KBM-7 (cell line): Measurements from ENCODE around the gene MGLL.

ENCODE experiments used
- DNase-seq: peaks from one replicate; pipeline ENCODE4 v3.0.0-alpha.2; 2015
- in situ Hi-C: fragments of 300-500 bp; cut with MboI; formaldehyde crosslinking; loops from 2 replicates; pipeline ENCODE4 v1.14.3; 2020; ENCODE audit warnings: low sequenced_read_pairs, low pct_unique_long_range_greater_than_20kb, mixed read lengths

The MGLL gene

DNA sequence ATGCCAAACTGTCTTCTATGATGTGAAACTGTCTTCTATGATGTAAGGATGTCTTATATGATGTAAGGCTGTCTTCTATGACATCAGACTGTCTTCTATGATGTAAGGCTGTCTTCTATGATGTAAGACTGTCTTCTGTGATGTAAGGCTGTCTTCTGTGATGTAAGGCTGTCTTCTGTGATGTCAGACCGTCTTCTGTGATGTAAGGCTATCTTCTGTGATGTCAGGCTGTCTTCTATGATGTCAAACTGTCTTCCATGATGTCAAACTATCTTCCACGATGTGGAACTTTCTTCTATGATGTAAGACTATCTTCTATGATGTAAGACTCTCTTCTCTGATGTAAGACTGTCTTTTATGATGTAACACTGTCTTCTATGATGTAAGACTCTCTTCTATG is 27.9 kb downstream of the MGLL start:
- DNase-seq, result no peak
- in situ Hi-C loops, result no loop called here

DNA sequence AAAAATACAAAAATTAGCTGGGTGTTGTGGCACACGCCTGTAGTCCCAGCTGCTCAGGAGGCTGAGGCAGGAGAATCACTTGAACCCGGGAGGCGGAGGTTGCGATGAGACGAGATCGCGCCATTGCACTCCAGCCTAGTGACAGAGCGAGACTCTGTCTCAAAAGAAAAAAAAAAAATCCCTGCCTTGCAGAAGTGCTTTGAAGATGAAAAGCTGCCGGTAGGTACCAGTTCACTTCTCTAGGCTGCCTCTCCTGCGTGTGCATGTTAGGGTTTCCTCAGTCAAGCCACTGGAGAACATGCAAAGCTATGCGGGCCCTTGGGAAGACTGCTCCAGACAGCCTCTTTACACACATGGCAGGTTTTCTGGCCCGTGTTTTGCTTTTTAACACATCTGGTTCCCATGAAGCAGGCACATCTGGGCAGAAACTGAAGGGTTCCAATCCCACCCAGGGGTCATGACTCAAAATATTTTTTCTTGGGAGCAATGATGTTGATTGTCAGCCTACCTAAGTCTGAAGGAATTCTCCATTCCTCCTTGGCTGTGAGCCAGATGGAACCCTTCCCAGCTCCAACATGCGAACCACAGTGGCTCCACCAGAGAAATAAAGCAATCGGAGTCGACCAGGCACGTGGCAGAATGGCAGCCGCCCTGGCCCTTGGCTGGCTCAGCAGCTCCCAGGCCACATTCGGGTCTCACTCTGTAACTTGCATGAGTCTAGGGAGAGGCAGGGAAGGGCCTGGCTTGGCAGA is 29.6 kb downstream of the MGLL start:
- in situ Hi-C loops, result no loop called here
- DNase-seq, result no peak

GRCh38 chr3:127791221-127791913 is 30.9 kb downstream of the MGLL start:
- in situ Hi-C loops, result no loop called here
- no peak for DNase-seq

DNA sequence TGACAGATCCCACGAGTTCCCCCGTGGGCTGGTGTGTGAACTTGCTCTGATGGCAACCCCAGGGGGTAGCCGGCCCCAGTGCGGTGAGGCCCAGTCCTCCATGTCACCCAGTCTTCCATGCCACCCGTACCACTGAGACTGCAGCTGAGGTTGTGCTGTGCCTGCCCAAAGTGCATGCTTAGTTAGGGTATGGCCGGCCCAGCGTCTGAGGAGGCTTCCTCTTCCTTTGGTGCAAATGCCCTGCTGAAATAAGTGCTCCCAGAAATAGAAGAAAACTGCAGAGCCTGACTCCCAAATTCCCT is 31.5 kb downstream of the MGLL start:
- no peak for DNase-seq
- in situ Hi-C loops, result no loop called here

- no peak for DNase-seq
- in situ Hi-C loops, result no loop called here
Measured at GRCh38 chr3:127789990-127790881, 32.1 kb downstream of the MGLL start.

DNA sequence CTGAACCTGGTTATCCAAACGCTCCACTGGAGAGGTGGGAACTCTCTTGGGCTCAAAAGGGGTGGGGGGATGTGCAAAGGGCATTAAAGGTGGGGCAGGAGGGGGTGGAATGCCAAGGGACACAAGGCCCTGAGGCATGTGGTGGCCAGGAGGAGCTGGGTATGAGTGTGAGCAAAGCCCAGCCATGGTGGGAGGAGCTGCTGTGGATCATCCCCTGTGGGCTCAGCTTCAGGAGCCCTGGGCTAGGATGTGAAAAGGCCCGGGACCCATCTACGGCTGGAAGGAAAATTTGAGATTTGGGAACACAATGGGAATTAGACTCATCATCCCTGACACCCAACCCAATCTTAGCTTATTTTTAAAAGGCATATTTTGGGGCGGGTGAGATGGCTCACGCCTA is 33.3 kb downstream of the MGLL start:
- in situ Hi-C loops, result no loop called here

GRCh38 chr3:127788451-127788909 is 33.8 kb downstream of the MGLL start:
- in situ Hi-C loops, result no loop called here

More for the DNA sequence above, 33.3 kb downstream of the MGLL start:
- no peak for DNase-seq

DNA sequence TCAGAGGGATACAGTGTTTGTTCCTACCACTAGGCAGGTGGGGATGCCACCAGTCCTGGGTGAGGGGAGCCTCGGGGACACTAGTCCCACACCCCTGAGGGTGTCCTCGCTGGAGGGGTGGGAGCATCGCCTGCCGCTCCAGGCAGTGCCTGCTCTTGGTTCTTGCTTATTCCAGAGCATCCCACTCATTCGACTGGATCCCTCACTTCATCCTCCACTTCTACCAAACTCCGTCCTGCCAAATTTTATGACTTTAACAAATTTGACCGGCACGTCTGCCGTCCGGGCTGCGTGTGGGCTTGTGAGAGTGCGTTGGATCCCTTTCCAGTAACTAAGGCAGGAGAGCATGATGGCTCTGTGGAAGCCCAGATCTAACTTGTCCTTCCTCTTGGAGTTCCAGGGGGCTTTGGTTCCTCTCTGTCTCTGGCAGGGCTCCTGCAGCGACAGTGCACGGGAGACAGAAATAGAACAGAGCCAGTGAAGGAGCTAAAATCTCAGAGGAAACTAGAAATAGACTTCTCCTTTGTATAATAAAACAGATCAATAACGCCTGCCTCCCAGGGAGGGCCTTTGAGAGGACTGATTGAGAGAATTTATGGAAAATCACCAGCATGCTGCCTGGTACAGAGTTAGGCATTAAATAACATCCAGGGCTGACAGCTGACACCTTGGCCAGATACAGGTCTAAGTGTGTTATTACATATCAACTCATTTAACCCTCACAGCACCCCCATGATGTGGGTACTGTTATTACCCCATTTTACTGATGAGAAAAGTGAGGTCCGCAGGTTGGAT is 34.5 kb downstream of the MGLL start:
- in situ Hi-C loops, result no loop called here
- DNase-seq, result no peak

More at GRCh38 chr3:127788451-127788909, 33.8 kb downstream of the MGLL start:
- DNase-seq, result no peak

DNA sequence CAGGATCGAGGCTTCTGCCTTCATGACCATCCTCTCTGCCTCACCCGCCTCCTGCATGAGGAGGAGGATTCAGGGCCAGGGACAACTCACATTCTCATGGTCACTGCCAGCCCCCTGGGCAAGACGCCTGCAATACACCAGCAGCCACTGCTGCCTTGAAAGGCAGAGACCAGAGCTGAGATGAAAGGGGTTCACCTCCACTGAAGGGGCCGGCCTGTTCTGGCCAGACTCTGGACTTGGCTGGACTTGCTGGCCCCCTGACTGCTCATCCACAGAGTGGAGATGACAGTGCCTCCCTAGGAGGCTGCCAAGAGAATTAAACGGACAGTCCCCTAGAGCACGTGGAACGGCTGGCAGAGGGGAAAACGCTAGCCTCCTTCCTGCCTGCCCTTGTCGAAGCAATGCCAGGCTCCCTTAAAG is 35.2 kb downstream of the MGLL start:
- DNase-seq, result no peak
- in situ Hi-C loops, result no loop called here

DNA sequence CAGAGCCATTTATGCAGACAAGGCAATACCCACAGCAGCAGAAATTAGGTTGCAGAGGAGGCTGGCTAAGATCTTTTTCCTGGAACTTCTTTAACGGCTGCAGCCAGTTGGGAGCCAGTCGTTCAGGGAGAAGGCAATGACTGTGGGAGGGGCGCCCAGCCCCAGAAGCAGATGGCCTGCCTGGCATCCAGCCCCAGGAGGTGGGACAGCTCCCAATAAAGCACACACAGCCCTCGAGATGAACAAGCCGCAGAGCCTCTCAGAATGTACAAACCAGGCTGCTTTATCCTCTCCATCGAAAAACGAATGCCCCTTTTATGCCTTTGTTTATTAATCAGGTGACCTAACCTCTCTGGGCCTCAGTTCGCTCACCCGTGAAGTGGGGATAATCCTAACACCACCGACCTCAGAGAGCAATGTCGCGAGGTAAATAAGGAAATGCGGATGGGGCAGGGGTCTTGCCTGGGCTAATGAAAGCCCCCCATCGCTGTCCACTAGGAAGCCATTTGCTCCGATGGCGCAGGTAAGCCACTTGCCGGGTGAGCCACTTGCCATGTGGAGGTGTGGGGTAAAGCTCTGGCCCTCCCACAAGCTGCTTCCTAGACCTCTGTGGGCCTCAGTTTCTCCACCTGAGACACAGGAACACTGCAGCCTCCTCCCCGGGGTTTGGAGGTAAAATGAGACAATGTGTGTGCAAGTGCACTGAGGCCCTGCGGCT is 35.8 kb downstream of the MGLL start:
- in situ Hi-C loops, result no loop called here
- no peak for DNase-seq

- no peak for DNase-seq
- in situ Hi-C loops, result no loop called here
Measured at GRCh38 chr3:127785711-127786265, 36.5 kb downstream of the MGLL start.

- DNase-seq, result no peak
- in situ Hi-C loops, result no loop called here
Measured at GRCh38 chr3:127784865-127785710, 37.2 kb downstream of the MGLL start.

DNA sequence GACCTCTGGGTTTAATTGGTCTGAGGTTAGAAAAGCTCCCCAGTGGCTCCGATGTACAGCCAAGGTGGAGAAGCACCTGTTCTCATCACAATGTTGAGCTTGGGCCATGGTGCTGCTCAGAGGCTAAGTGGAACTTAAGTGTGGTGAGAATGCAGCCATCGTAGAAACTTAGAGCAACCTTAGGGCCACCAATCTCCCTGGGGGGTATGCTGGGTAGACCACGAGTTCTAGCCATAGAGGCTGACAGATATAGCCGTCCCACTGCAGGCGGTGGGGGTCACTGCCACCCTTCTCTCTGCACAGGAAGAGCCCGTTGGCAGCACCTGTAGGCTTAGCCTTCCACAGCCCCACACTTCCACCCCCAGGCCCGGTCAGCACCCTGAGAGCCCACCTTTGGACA is 38.0 kb downstream of the MGLL start:
- in situ Hi-C loops, result no loop called here
- no peak for DNase-seq

DNA sequence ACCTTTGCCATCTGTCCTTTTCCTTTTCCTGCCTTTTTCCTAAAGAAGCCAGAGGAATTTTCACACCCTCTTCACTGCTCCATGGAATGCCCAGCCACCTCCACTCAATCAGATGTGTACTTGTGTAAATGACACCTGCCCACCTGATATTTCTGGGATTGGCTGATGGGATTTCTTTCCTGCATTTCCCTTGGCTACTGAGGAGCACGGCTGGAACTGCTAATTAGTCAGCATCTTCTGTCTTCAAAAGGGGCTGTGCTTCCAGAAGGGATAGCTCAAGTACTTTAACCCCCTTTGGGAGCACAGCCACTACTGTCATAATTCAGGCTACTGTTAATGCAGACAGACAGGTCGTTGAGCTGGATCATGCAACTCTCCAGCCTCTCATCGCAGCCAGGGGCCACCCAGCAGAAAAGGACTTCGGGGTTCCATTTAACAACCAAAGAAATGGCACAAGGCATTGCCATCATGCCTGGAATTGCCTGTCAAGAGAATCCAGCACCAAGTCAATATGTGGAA is 38.6 kb downstream of the MGLL start:
- no peak for DNase-seq
- in situ Hi-C loops, result no loop called here

DNA sequence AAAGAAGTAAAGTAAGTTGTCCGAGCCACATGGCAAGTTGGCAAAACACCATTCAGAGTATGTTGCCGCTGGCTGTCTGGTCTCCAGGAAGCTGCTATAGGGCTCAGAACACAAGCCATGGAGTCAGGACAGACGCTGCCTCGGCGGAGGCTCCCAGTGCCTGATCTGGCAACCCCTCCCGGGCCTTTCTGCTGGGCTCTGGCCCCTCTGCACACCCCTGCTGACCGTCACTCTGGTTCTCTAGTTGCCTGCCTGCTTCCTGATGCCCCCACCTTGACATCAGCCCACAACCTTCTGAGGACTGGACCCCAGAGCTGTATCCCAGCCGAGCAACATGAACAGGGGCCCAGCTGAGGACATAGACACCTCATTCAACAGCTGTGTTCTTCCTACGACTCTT is 39.1 kb downstream of the MGLL start:
- DNase-seq, result no peak
- in situ Hi-C loops, result no loop called here

DNA sequence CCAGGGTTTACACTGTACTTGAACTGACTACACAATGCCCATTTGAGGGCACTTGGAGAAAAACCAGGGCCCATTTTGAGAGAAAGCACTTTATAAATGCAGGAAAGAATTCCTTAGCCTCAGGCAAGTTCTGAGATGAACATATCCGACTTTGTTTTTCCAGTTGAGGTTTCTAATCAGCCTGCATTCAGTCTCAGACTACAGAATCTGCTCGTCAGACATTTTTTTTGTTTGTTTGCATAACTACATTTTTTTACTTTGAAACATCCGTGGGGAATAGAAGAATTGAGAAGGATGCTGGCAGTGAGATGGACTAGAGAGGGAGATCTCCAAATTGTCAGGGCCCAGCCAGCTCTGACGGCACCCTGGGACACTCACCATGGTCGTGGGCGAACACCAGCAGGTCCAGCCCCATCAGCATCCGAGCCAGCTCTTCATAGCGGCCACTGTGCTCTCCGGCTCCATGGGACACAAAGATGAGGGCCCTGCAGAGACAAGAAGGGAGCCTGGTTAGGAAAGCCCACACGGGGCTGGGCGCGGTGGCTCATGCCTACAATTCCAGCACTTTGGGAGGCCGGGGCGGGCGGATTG is 40.8 kb downstream of the MGLL start:
- in situ Hi-C loops, result no loop called here
- no peak for DNase-seq
